ENCODE measurements around the gene TRMT10B.

DNA sequence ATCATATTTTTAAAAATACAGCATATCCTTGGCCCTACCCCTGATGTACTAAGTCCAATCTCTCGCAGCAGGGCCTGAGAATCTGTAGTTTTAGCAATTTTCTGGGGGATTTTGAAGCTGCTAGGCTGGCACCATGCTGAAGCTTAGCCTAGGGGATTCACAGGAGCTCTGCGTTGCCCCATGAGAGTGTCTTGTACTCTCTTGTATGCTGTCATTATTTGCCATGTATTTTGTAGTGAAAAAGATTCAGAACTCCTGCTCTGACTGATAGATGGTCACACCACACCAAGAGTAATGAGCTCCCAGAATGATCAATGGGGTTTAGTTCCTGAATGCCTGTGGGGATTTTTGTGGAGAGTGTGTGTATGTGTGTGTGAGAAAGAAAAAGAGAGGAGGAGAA, 20.7 kb upstream of the TRMT10B start:
- TF ChIP-seq, protein P1, sequence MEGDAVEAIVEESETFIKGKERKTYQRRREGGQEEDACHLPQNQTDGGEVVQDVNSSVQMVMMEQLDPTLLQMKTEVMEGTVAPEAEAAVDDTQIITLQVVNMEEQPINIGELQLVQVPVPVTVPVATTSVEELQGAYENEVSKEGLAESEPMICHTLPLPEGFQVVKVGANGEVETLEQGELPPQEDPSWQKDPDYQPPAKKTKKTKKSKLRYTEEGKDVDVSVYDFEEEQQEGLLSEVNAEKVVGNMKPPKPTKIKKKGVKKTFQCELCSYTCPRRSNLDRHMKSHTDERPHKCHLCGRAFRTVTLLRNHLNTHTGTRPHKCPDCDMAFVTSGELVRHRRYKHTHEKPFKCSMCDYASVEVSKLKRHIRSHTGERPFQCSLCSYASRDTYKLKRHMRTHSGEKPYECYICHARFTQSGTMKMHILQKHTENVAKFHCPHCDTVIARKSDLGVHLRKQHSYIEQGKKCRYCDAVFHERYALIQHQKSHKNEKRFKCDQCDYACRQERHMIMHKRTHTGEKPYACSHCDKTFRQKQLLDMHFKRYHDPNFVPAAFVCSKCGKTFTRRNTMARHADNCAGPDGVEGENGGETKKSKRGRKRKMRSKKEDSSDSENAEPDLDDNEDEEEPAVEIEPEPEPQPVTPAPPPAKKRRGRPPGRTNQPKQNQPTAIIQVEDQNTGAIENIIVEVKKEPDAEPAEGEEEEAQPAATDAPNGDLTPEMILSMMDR (IDR thresholded peaks at IDR 0.05), result no peak
- TF ChIP-seq, protein P2, sequence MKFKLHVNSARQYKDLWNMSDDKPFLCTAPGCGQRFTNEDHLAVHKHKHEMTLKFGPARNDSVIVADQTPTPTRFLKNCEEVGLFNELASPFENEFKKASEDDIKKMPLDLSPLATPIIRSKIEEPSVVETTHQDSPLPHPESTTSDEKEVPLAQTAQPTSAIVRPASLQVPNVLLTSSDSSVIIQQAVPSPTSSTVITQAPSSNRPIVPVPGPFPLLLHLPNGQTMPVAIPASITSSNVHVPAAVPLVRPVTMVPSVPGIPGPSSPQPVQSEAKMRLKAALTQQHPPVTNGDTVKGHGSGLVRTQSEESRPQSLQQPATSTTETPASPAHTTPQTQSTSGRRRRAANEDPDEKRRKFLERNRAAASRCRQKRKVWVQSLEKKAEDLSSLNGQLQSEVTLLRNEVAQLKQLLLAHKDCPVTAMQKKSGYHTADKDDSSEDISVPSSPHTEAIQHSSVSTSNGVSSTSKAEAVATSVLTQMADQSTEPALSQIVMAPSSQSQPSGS (CRISPR knock-in tag; IDR thresholded peaks at IDR 0.05; ENCODE audit: borderline replicate concordance, low read depth), result no peak
- TF ChIP-seq CREB1 (CRISPR knock-in tag; IDR thresholded peaks at IDR 0.05) (no peak), TEAD4 (CRISPR knock-in tag; IDR thresholded peaks at IDR 0.05) (no peak)

Measured in WTC11 (cell line).